Measurements from ENCODE around the gene LRRC40.
"Not testable (repeated sequence)": the region's sequence is repeated elsewhere in the genome, so short reads cannot be mapped to it uniquely, and the experiment has no call there.

Gene LRRC40

DNA sequence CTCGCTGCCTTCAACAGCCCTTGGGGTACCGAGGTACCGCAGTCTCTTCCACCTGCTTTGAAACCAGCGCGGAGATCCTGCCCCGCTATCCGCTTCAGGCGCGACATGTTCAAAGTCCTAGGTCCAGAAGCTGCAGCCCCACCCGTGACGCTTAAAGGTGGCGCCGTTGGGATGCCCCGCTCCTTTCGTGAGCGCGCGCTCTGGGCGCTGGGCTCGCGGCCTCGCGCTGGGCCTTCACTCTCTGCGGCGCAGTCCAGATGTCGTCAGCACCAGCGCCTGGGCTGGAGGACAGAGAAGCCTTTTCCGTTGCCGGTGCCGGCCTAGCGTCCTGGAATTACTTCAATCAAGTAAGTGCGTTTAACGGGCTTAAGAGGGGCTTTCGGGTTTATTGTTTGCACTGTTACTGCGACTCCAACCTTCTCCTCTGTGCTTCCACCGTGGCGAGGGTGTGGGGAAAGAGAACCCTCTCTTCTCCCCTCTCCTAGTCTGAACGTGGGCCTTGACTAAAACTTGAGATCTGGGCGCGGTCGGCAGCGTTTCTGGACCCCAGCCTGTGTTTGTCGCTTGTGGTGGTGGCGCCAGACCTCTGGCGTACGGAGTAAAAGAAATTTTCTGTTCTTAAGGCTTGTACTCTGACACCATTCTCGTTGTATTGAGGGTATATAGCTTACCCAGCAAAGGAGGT is at the start of gene LRRC40:
LRRC40 (minus strand) TSS at position 146 of the 685 bp plus-strand sequence; CDS start at position 107, 39 bp downstream.
- peak; percentile 91 for DNase-seq (ENCODE audit: low spot score)

DNA sequence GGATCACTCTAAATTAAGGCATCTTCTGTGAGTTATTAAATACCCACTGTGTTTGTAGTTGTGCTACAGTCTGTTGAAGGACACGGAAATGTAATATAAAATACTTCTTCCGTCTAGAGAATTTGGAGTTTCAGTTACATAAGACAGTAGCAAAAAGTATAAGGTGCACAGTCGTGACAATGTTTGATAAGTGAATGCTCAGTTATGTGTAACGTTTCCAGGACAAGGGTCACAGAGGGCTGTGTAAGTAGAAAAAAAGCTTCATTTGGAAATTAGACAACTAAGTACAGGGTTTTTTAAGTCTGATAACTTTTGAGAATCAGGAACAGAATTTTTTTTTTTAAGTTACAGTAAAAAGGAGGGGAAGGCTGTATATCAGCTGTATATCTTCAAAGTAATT is 43.4 kb upstream of the LRRC40 start:
- no peak for DNase-seq (ENCODE audit: low spot score)

- DNase-seq (ENCODE audit: low spot score), result no peak
These were observed 42.4 kb upstream of the LRRC40 start for GRCh38 chr1:70247768-70248167.

DNA sequence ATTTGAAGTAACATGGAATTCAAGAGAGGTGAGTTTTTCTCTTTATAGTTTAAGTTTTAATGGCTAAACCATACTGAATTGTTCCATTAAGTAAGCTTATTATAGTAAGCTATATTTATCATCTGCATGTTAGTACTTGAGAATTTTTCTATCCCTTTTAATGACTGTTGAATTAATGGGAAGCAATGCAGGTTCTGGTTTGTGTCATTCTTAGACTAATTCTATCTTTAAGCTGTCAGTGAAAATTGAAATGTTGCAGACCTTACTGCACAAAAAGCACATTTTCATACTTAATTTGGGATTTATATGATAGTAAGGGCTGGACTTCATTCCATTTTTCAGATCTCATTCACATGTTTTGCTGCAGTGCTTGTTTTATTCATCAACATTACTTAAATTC is 41.7 kb upstream of the LRRC40 start:
- DNase-seq (ENCODE audit: low spot score), result no peak

GRCh38 chr1:70239940-70240339 is 34.6 kb upstream of the LRRC40 start:
- DNase-seq (ENCODE audit: low spot score), result no peak

GRCh38 chr1:70234733-70235132 is 29.4 kb upstream of the LRRC40 start:
- DNase-seq (ENCODE audit: low spot score), result no peak

- no peak for DNase-seq (ENCODE audit: low spot score)
These were observed 26.1 kb upstream of the LRRC40 start for GRCh38 chr1:70231475-70231874.

- DNase-seq (ENCODE audit: low spot score), result no peak
These were observed 23.3 kb upstream of the LRRC40 start for GRCh38 chr1:70228670-70229069.

GRCh38 chr1:70227439-70227838 is 22.1 kb upstream of the LRRC40 start:
- DNase-seq (ENCODE audit: low spot score), result no peak

DNA sequence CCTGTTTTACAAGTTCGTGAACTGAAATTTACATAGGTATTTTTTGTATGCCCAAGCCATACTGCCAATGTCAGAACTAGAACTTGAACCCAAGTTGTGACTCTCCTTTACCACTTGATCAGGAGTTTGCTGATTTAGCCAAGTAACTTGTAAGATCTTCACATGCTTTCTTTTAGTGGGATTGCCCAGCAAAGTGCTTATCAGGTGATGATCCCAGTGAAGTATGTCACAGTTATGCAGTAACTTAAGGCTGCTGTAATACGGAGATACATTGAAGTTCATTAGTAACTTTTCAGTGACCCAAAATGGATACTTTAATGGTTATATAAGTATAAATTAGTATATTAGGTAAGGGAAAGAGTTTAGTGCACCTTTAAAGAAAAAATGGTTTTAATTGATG is 19.6 kb upstream of the LRRC40 start:
- DNase-seq (ENCODE audit: low spot score), result no peak

GRCh38 chr1:70222716-70223235 is 17.4 kb upstream of the LRRC40 start:
- no peak for DNase-seq (ENCODE audit: low spot score)

GRCh38 chr1:70221238-70222121 is 16.1 kb upstream of the LRRC40 start, which contains the start of gene SRSF11:
TSS of gene SRSF11 (plus strand) at chr1:70221380. CDS start at chr1:70221637, 257 bp downstream.
- peak; percentile 85 for DNase-seq (ENCODE audit: low spot score)

DNA sequence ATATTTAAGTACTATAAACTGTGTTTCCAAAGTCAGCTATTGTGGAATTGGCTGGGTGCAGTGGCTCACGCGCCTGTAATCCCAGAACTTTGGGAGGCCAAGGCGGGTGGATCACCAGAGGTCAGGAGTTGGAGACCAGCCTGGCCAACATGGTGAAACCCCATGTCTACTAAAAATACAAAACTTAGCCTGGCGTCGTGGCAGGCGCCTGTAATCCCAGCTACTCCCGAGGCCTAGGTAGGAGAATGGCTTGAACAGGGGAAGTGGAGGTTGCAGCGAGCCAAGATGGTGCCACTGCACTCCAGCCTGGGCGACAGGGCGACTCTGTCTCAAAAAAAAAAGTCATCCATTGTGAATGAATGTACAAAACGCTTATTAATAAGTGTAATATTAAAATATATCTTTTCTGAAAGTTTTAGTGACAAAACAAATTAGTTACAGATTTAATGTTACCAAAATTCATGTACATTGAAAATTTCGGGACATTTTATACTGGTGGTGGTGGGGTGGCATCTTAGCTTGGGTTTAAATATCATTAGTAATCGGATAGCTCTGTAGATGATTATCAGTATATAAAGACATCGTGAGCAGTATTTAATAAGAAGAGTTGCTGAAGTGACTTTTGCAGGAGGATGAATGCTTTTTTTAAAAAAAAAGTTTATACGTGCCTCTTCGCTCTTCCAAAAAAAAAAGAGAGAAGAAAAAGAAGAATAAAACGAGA is 15.3 kb upstream of the LRRC40 start:
- no peak for DNase-seq (ENCODE audit: low spot score)

GRCh38 chr1:70220015-70220414 is 14.6 kb upstream of the LRRC40 start:
- DNase-seq (ENCODE audit: low spot score), result no peak

DNA sequence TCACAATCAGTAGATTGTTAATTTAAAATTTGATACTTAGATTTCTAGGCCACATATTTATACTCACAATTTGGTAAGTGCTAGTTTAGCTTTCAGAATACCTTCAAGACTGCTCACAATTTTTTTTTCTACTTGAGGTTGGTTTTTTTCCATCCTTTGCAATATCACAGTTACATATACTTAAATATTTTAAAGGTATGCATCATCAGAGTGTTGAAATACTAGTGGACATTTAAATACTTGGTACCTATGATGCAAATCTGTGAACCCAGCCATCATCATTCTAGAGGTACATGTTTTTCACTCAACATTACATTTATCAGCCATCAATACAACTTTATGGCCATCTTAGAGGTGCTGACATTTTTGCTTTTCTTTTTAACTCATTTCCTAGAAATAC is 6.2 kb upstream of the LRRC40 start:
- DNase-seq (ENCODE audit: low spot score), result no peak

DNA sequence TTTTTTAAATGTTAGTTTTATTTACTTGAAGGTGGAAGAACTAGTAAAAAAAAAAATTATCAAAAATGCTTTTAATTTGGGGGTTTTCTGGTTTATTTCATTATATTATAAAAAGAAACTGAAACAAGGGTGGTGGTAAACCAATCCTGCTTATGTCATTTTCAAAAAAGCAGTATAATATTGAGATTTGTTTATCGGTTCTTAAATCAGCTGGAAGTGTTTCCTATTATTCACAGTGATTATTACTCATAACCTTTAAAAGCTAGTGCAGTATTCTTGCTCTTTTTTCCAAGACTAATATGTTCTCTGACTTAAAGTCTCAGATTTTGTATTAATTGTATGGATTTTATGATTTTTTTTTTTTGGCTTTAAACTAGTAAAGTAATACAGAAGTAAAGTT is 5.4 kb upstream of the LRRC40 start:
- no peak for DNase-seq (ENCODE audit: low spot score)

DNA sequence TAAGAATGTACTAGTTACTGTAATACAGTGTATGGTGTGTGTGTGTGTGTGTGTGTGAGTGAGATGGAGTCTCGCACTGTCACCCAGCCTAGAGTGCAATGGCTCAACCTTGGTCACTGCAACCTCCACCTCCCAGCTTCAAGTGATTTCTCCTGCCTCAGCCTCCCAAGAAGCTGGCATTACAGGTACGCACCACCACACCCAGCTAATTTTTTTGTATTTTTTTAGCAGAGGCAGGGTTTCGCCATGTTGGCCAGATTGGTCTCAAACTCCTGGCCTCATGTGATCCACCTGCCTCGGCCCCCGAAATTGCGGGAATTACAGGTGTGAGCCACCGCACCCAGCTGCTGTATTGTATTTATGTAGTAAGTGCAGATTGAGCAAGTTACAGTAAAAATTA is 2.9 kb upstream of the LRRC40 start:
- DNase-seq (ENCODE audit: low spot score), result no peak

DNA sequence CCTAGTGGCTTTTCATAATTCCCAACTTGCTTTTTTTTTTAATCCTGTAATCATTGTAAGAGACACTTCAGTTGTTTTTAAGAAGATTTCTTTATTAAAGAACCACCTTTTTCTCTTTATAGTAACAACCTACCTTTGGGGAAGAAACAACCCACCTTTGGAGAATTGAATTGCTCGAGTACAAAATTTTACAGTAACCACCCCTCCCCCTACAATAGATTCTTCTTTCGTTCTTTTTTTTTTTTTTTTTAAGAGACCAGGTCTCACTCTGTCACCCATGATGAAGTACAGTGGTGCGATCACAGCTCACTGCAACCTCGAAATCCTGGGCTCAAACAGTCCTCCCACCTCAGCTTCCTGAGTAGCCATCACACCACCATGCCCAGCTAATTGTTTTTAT is 2.1 kb upstream of the LRRC40 start:
- DNase-seq (ENCODE audit: low spot score), result no peak

DNA sequence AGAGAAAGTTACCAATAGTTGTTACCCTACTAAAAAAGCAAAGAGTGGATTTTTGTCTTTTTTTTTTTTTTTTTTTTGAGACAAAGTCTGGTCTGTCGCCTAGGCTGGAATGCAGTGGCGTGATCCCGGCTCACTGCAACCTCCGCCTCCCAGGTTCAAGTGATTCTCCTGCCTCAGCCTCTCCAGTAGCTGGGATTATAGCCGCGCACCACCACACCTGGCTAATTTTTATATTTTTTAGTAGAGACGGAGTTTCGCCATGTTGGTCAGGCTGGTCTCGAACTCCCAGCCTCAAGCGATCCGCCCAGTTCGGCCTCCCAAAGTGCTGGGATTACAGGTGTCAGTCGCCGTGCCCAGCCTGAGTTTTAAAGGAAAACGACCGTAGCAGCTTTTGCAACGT is 1.5 kb upstream of the LRRC40 start:
- DNase-seq (ENCODE audit: low spot score), result not testable (repeated sequence)

DNA sequence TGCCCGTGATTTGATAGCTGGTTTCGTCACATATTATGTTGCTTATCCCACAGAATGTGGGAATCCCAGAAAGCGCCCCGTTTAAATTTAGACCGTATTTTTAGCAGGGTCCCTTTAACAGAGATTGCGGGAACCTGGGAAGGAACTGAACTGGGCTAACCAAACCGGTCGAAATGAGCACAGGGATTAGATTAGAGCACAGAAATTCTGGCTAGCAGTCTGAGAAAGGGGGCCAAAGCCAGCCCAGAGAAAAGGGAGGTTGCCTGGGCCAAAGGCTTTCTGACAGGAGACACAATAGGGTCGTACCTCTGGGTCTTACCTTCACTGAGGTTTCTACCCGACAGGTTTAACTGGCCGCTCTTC is 327 bp downstream of the LRRC40 start:
- peak; percentile 11 for DNase-seq (ENCODE audit: low spot score)

DNA sequence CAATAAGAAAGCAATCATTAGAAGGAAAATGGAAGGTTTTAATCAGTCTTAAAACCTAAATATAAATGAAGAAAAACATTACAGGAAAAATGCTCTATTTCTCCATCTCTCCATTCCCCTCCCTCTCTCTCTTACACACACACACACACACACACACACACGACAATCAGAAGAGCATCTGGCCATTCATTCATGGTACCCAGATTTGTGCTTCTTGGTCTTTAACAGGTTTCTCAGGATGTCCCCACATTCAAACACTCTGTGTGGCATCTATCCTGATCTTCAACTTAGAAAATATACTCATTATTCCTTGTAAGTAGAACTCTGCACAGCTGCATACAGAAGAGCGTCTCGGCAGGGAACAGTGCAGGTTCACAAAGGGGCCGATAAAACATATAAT is 779 bp downstream of the LRRC40 start:
- DNase-seq (ENCODE audit: low spot score), result no peak

GRCh38 chr1:70204139-70204538 is 1.2 kb downstream of the LRRC40 start:
- DNase-seq (ENCODE audit: low spot score), result no peak
